GM20000 (cell line): ENCODE data around the gene LCN1.

ENCODE experiments used
- DNase-seq: peaks from one replicate; pipeline ENCODE4 v3.0.0; 2012; ENCODE audit warnings: low spot score
- CTCF ChIP-seq: IDR thresholded peaks from 2 replicates; pipeline ENCODE4 v1.5.1; 2012; ENCODE audit warnings: mild to moderate bottlenecking, control low read depth; ENCODE audit errors: extremely low read depth, missing control alignments

The LCN1 gene

DNA sequence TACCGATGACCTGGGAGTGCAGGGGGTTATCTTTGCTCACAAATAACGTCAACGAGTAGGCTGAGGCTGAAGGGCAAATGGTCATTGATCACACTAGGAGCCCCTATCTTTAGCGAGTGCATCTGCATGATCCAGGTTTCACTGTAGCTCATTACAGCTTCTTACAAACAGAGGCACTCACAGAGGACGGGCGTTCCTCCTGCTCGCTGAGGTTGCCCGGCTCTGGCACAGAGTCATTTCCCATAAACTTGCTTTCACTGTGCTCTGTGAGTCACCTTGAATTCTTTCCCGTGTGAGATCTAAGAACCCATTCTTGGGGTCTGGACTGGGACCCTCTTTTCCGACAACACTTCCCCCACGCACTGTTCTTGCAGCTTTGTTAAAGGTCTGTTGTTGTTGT is 38.4 kb downstream of the LCN1 start:
- no peak for TF ChIP-seq CTCF

GRCh38 chr9:135561391-135562234 is 40.4 kb downstream of the LCN1 start, which contains the start of gene PAEP:
Gene PAEP (plus strand): TSS chr9:135561756.
- TF ChIP-seq CTCF, result no peak
- no peak for DNase-seq

More for the DNA sequence above, 38.4 kb downstream of the LCN1 start:
- DNase-seq, result no peak

GRCh38 chr9:135562235-135562745 is 41.0 kb downstream of the LCN1 start:
- DNase-seq, result no peak
- no peak for TF ChIP-seq CTCF

DNA sequence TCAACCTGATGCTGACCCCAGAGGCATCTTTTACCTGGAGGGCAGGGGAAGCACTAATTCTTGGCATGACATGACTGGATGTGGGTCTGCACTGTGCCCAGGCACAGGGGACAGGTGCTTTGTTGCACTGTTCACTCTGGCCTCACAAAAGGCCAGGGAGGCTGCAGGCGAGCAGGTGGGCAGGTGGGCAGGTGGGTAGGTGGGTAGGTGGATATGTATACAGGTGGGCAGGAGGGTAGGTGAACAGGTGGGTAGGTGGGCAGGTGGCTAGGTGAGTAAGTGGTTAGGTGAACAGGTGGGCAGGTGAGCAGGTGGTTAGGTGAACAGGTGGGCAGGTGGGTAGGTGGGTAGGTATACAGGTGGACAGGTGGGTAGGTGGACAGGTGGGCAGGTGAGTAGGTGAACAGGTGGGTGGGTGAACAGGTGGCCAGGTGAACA is 41.8 kb downstream of the LCN1 start:
- no peak for DNase-seq
- no peak for TF ChIP-seq CTCF

GRCh38 chr9:135563858-135564257 is 42.6 kb downstream of the LCN1 start:
- TF ChIP-seq CTCF, result no peak
- DNase-seq, result no peak

GRCh38 chr9:135565141-135565628 is 43.9 kb downstream of the LCN1 start:
- no peak for TF ChIP-seq CTCF
- no peak for DNase-seq

GRCh38 chr9:135565636-135566035 is 44.4 kb downstream of the LCN1 start:
- TF ChIP-seq CTCF, result no peak
- DNase-seq, result no peak
